ENCODE measurements around the gene PTCRA.
"Not testable (repeated sequence)": the region's sequence is repeated elsewhere in the genome, so short reads cannot be mapped to it uniquely, and the experiment has no call there.

Gene PTCRA

GRCh38 chr6:42877695-42878094 is 38.2 kb upstream of the PTCRA start:
- peaks cover 14% of the 10 kb centered on the region for H3K79me2 ChIP-seq (ENCODE audit: control insufficient read depth, insufficient read depth, low read length, poor library complexity)
- H3K79me1 ChIP-seq (ENCODE audit: low read length), result peaks cover 11% of the 10 kb centered on the region
- peaks cover 0 to 3% of the 10 kb centered on the region in 2 experiments for H3K4me1 ChIP-seq (ENCODE audit: control insufficient read depth in 1 of 2, insufficient read depth in 2 of 2, low read length in 2 of 2)
- H2BK12ac ChIP-seq (ENCODE audit: low read length), result peak overlapping the region; percentile 76
- H3K23ac ChIP-seq (ENCODE audit: low read length), result no peak overlapping the region
- H2BK120ac ChIP-seq (ENCODE audit: insufficient read depth, low read length, poor library complexity), result no peak overlapping the region
- H3K27ac ChIP-seq (ENCODE audit: low read depth, low read length), result no peak overlapping the region
- no peak overlapping the region for H4K91ac ChIP-seq (ENCODE audit: low read depth, low read length)
- H3K36me3 ChIP-seq (ENCODE audit: control insufficient read depth in 1 of 2, insufficient read depth in 2 of 2, low read length in 2 of 2), result peaks cover 7 to 9% of the 10 kb centered on the region in 2 experiments
- H4K8ac ChIP-seq (ENCODE audit: low read depth, low read length), result peak overlapping the region; percentile 84
- H3K9ac ChIP-seq (ENCODE audit: low read length), result no peak overlapping the region
- H2BK5ac ChIP-seq (ENCODE audit: low read depth, low read length, poor library complexity), result no peak overlapping the region
- no peak overlapping the region for H3K18ac ChIP-seq (ENCODE audit: low read length)
- H2AFZ ChIP-seq (ENCODE audit: insufficient read depth, low read length, poor library complexity), result no peak overlapping the region
- H3K9me3 ChIP-seq (ENCODE audit: insufficient read depth, low read depth, low read length), result no peaks in the 10 kb centered on the region
- no peak overlapping the region for H3K4ac ChIP-seq (ENCODE audit: low read depth, low read length)
- H2AK5ac ChIP-seq (ENCODE audit: low read length), result peak overlapping the region; percentile 94
- H3K4me3 ChIP-seq (ENCODE audit: low read depth, low read length), result no peak overlapping the region
- no peaks in the 10 kb centered on the region for H3K27me3 ChIP-seq (ENCODE audit: insufficient read depth, low read length)
- no peak overlapping the region for H3K4me2 ChIP-seq (ENCODE audit: low read length)
- WGBS (ENCODE audit: extremely low coverage, insufficient coverage, insufficient read length), result no CpG with 5 or more reads among the region's 3 CpGs
- no peak overlapping the region for H4K12ac ChIP-seq (ENCODE audit: low read depth, low read length)
- peak; percentile 2 to 53 for DNase-seq
- H3K14ac ChIP-seq (ENCODE audit: low read length), result no peak overlapping the region

GRCh38 chr6:42879372-42880239 is 36.2 kb upstream of the PTCRA start, which contains the start of gene RPL7L1:
RPL7L1 (plus strand) TSS chr6:42879616; CDS start chr6:42879911, 295 bp downstream.
- no peak within 1 kb of the TSS for H2BK12ac ChIP-seq (ENCODE audit: low read length)
- peak within 1 kb of the TSS; percentile 82 for H2AFZ ChIP-seq (ENCODE audit: insufficient read depth, low read length, poor library complexity)
- peaks cover 0 to 3% of the 10 kb centered on the region in 2 experiments for H3K4me1 ChIP-seq (ENCODE audit: control insufficient read depth in 1 of 2, insufficient read depth in 2 of 2, low read length in 2 of 2)
- no CpG with 5 or more reads among the region's 41 CpGs for WGBS (ENCODE audit: extremely low coverage, insufficient coverage, insufficient read length)
- H3K4me2 ChIP-seq (ENCODE audit: low read length), result peak within 1 kb of the TSS; percentile 84
- peak within 1 kb of the TSS; percentile 97 for H2AK5ac ChIP-seq (ENCODE audit: low read length)
- peak within 1 kb of the TSS; percentile 85 for H2BK5ac ChIP-seq (ENCODE audit: low read depth, low read length, poor library complexity)
- H3K18ac ChIP-seq (ENCODE audit: low read length), result peak within 1 kb of the TSS; percentile 88
- peak within 1 kb of the TSS; percentile 64 for H3K27ac ChIP-seq (ENCODE audit: low read depth, low read length)
- H4K8ac ChIP-seq (ENCODE audit: low read depth, low read length), result peak within 1 kb of the TSS; percentile 99
- H3K9ac ChIP-seq (ENCODE audit: low read length), result peak within 1 kb of the TSS; percentile 95
- DNase-seq, result peak; percentile 78 to 85
- H4K12ac ChIP-seq (ENCODE audit: low read depth, low read length), result peak within 1 kb of the TSS; percentile 98
- peak within 1 kb of the TSS; percentile 95 for H4K91ac ChIP-seq (ENCODE audit: low read depth, low read length)
- peaks cover 11% of the 10 kb centered on the region for H3K79me1 ChIP-seq (ENCODE audit: low read length)
- H3K4me3 ChIP-seq (ENCODE audit: low read depth, low read length), result peak within 1 kb of the TSS; percentile 78
- H2BK120ac ChIP-seq (ENCODE audit: insufficient read depth, low read length, poor library complexity), result peak within 1 kb of the TSS; percentile 90
- peaks cover 10 to 27% of the 10 kb centered on the region in 2 experiments for H3K36me3 ChIP-seq (ENCODE audit: control insufficient read depth in 1 of 2, insufficient read depth in 2 of 2, low read length in 2 of 2)
- no peaks in the 10 kb centered on the region for H3K9me3 ChIP-seq (ENCODE audit: insufficient read depth, low read depth, low read length)
- H3K4ac ChIP-seq (ENCODE audit: low read depth, low read length), result peak within 1 kb of the TSS; percentile 91
- H3K14ac ChIP-seq (ENCODE audit: low read length), result peak within 1 kb of the TSS; percentile 87
- no peak within 1 kb of the TSS for H3K23ac ChIP-seq (ENCODE audit: low read length)
- no peaks in the 10 kb centered on the region for H3K27me3 ChIP-seq (ENCODE audit: insufficient read depth, low read length)
- peaks cover 14% of the 10 kb centered on the region for H3K79me2 ChIP-seq (ENCODE audit: control insufficient read depth, insufficient read depth, low read length, poor library complexity)

GRCh38 chr6:42880240-42880817 is 35.5 kb upstream of the PTCRA start:
- H2BK12ac ChIP-seq (ENCODE audit: low read length); H3K9me3 ChIP-seq (ENCODE audit: insufficient read depth, low read depth, low read length); H3K4me1 ChIP-seq (ENCODE audit: control insufficient read depth in 1 of 2, insufficient read depth in 2 of 2, low read length in 2 of 2); DNase-seq; H3K27me3 ChIP-seq (ENCODE audit: insufficient read depth, low read length); H3K23ac ChIP-seq (ENCODE audit: low read length): not testable (repeated sequence)
- peak overlapping the region; percentile 85 for H2BK5ac ChIP-seq (ENCODE audit: low read depth, low read length, poor library complexity)
- peak overlapping the region; percentile 78 for H3K4me3 ChIP-seq (ENCODE audit: low read depth, low read length)
- H3K79me2 ChIP-seq (ENCODE audit: control insufficient read depth, insufficient read depth, low read length, poor library complexity), result peaks cover 14% of the 10 kb centered on the region
- peak overlapping the region; percentile 85 for H3K18ac ChIP-seq (ENCODE audit: low read length)
- peak overlapping the region; percentile 99 for H4K8ac ChIP-seq (ENCODE audit: low read depth, low read length)
- H4K12ac ChIP-seq (ENCODE audit: low read depth, low read length), result peak overlapping the region; percentile 98
- peak overlapping the region; percentile 91 for H3K4ac ChIP-seq (ENCODE audit: low read depth, low read length)
- peak overlapping the region; percentile 90 for H2BK120ac ChIP-seq (ENCODE audit: insufficient read depth, low read length, poor library complexity)
- peak overlapping the region; percentile 55 for H3K14ac ChIP-seq (ENCODE audit: low read length)
- H3K27ac ChIP-seq (ENCODE audit: low read depth, low read length), result peak overlapping the region; percentile 64
- H3K9ac ChIP-seq (ENCODE audit: low read length), result peak overlapping the region; percentile 95
- peak overlapping the region; percentile 84 for H3K4me2 ChIP-seq (ENCODE audit: low read length)
- peaks cover 11% of the 10 kb centered on the region for H3K79me1 ChIP-seq (ENCODE audit: low read length)
- WGBS (ENCODE audit: extremely low coverage, insufficient coverage, insufficient read length), result no CpG with 5 or more reads among the region's 25 CpGs
- peak overlapping the region; percentile 74 for H4K91ac ChIP-seq (ENCODE audit: low read depth, low read length)
- H2AFZ ChIP-seq (ENCODE audit: insufficient read depth, low read length, poor library complexity), result peak overlapping the region; percentile 42
- peak overlapping the region; percentile 97 for H2AK5ac ChIP-seq (ENCODE audit: low read length)
- peaks cover 17 to 34% of the 10 kb centered on the region in 2 experiments for H3K36me3 ChIP-seq (ENCODE audit: control insufficient read depth in 1 of 2, insufficient read depth in 2 of 2, low read length in 2 of 2)

DNA sequence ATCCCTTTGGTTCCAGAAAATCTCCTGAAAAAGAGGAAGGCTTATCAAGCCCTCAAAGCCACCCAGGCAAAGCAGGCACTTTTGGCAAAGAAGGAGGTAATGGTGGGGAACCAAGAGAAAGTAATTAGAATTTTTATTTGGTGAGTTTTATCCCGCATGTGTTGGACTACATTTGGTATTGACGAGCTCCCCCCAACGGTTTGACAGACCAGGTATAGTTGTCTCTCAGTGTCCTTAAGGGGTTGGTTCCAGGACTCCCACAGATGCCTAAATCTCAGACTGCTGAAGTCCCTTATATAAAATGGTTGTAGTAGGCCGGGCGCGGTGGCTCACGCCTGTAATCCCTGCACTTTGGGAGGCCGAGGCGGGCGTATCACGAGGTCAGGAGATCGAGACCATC is 35.0 kb upstream of the PTCRA start:
- H3K9me3 ChIP-seq (ENCODE audit: insufficient read depth, low read depth, low read length); H3K14ac ChIP-seq (ENCODE audit: low read length); H4K12ac ChIP-seq (ENCODE audit: low read depth, low read length); H2AK5ac ChIP-seq (ENCODE audit: low read length); DNase-seq; H3K4me3 ChIP-seq (ENCODE audit: low read depth, low read length); H3K4me1 ChIP-seq (ENCODE audit: control insufficient read depth in 1 of 2, insufficient read depth in 2 of 2, low read length in 2 of 2); H3K27me3 ChIP-seq (ENCODE audit: insufficient read depth, low read length); H4K91ac ChIP-seq (ENCODE audit: low read depth, low read length); H2BK120ac ChIP-seq (ENCODE audit: insufficient read depth, low read length, poor library complexity); H3K18ac ChIP-seq (ENCODE audit: low read length); H2BK12ac ChIP-seq (ENCODE audit: low read length); H2AFZ ChIP-seq (ENCODE audit: insufficient read depth, low read length, poor library complexity); H2BK5ac ChIP-seq (ENCODE audit: low read depth, low read length, poor library complexity); H3K23ac ChIP-seq (ENCODE audit: low read length); H3K27ac ChIP-seq (ENCODE audit: low read depth, low read length); H3K9ac ChIP-seq (ENCODE audit: low read length): not testable (repeated sequence)
- Histone ChIP-seq H4K8ac (ENCODE audit: low read depth, low read length) (peak overlapping the region; percentile 25), H3K4me2 (ENCODE audit: low read length) (peak overlapping the region; percentile 84), H3K36me3 (ENCODE audit: control insufficient read depth in 1 of 2, insufficient read depth in 2 of 2, low read length in 2 of 2) (peaks cover 21 to 39% of the 10 kb centered on the region in 2 experiments), H3K4ac (ENCODE audit: low read depth, low read length) (peak overlapping the region; percentile 91), H3K79me1 (ENCODE audit: low read length) (peaks cover 11% of the 10 kb centered on the region), H3K79me2 (ENCODE audit: control insufficient read depth, insufficient read depth, low read length, poor library complexity) (peaks cover 14% of the 10 kb centered on the region)
- WGBS (ENCODE audit: extremely low coverage, insufficient coverage, insufficient read length), result no CpG with 5 or more reads among the region's 12 CpGs
